T-helper 9 cell (primary cell): ENCODE data around the gene NCKAP5.
"Not testable (repeated sequence)": the region's sequence is repeated elsewhere in the genome, so short reads cannot be mapped to it uniquely, and the experiment has no call there.

Experiments
- DNase-seq: peaks from one replicate; pipeline ENCODE4 v3.0.0-alpha.2; 2020

Gene NCKAP5

DNA sequence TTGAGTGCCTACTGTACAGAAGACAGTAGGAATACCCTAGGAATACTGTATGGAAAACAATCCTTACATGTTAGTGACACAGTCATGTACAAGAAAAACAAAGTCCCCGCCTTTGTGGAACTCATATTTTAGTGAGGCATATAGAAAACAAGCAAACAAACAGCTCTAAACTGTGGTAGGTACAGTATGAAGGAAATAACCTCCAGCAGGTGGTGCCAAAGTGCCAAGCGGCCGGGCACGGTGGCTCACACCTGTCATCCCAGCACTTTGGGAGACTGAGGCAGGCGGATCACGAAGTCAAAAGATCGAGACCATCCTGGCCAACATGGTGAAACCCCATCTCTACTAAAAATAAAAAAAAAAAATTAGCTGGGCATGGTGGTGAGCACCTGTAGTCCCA, 48.6 kb downstream of the NCKAP5 start:
- not testable (repeated sequence) for DNase-seq

GRCh38 chr2:133518700-133519344, 49.4 kb downstream of the NCKAP5 start:
- DNase-seq, result no peak

GRCh38 chr2:133517876-133518275, 50.4 kb downstream of the NCKAP5 start:
- DNase-seq, result no peak

DNA sequence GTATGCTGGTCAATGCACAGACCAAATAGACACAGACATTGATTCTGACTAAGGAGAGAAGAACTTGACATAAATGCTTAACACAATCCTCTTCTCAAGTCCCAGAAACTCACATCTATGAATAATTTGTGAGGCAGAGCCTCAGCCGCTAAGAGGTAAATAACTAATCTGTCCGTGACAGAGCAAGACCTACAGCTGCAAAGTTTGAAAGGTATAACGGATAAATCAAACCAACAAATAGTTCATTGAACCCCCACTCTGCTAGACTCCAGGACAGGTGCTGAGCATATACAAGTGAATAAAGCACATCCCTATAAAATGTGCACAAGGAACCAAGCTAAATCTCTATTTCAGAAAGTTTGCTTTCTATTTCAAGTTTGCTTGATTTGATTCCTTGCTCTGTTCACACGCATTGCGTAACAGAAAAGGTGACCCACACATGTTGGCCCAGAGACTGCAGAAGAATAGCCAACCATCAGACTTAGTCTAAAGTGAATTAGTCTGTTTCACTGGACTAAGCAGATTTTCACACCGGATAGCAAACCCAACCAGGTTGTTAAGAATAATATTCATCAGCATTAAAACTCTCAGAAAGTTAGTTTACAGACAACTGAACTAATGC, 51.7 kb downstream of the NCKAP5 start:
- DNase-seq, result no peak

- DNase-seq, result no peak
These were observed 53.0 kb downstream of the NCKAP5 start for GRCh38 chr2:133515271-133515670.

DNA sequence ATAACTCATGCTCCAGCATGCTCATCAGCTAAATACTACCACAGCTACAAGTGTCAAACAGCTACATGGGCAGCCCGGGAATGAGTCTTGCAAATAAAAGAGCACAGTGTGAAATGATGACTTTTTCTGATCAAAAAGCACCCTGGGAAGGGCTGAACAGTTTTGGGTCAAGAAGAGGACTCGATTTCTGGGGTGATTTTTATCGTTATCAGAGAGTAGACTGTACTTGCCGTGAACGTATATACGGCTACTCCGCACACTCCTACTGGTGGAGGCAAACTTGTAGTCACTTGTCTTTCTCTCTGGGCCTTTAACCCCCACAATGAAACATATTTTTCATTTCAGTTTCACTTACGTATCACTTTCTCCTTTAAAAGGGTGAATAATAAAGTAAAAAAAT, 54.4 kb downstream of the NCKAP5 start:
- no peak for DNase-seq

- DNase-seq, result no peak
These were observed 56.1 kb downstream of the NCKAP5 start for GRCh38 chr2:133512121-133512520.

DNA sequence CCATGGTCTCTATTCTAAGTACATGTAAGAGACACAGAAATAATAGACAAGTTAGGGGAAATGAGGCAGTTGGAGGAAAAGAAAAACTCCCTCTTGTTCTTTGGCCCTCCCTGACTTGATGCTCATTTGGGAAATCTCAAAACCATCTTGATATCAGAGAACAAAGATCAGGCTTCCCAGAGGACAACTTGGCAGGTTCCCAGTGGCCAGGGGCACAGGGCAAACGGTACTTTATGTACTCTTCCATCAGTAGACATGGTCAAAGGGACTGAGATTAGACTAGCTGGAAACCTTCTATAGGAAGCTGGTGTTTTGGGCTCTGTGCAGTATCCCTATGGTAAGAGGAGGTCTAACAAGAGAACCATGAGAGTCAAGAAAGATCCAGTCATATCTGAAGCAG, 56.6 kb downstream of the NCKAP5 start:
- no peak for DNase-seq

- no peak for DNase-seq
These were observed 58.5 kb downstream of the NCKAP5 start for GRCh38 chr2:133509777-133510176.

GRCh38 chr2:133508546-133509165, 59.6 kb downstream of the NCKAP5 start:
- no peak for DNase-seq

GRCh38 chr2:133506996-133507395, 61.3 kb downstream of the NCKAP5 start:
- DNase-seq, result no peak

DNA sequence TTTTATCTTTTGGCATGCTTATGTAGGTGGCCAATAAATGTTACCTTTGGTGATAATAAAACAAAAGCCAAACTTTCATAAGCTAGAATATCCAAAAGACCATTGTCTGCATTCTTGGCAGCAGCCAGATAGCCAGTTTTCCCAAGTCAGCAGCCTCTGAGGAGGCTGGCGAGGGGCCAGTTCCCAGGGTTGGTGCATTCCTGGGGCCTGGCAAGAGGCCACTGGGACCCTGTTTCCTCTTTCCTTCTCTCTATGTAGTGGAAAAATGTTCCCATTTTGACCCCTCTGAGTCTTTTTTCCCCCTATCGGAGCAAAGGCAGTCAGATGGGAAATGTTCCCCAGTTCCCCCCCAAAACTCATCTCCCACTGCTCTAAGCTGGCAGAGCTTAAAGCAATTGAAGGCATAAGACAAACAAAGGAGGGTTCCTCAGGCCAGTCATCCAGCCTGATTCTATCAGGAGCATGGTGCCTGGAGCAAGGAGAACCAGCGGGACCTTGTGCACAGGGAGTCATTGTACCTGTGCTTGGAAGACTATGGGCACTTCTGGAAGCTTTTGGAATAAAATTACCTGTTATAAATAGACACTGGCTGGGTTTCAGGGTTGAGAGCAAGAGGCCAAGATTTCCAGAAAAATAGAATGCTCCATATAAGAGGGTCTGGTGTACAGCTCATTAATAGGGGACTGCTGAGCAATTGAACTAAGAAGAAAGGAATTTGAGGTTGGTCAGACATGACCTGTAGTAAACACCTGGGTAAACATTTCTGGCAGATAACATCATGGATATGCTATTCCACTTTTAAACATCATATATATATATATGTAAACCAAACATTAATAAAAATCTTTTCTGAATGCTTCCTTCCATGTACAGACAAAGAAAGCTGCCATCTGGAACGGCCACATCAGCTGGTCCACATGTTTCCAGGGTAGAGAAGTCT, 63.4 kb downstream of the NCKAP5 start:
- no peak for DNase-seq

DNA sequence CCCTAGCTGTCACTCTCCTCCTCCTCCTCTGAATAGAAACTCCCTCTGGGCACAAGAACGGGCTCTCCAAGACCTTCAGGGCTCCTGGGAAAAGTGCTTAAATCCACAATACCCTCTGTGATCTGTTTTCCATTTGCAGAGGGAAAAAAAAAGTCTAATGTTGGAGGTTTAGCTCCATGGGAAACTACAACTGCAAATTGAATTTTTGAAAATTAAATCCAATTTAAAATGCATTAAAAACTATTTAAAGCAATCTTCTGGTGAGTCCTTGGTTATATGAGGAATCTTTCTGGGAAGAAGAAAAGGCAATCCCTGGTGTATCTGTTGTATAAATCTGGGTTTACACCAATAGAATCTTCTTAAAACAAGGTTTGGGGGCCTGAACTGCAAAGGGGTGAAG, 64.3 kb downstream of the NCKAP5 start:
- no peak for DNase-seq

GRCh38 chr2:133503323-133503722, 64.9 kb downstream of the NCKAP5 start:
- no peak for DNase-seq

- no peak for DNase-seq
These were observed 65.6 kb downstream of the NCKAP5 start for GRCh38 chr2:133502678-133503077.

GRCh38 chr2:133500917-133501316, 67.3 kb downstream of the NCKAP5 start:
- no peak for DNase-seq

DNA sequence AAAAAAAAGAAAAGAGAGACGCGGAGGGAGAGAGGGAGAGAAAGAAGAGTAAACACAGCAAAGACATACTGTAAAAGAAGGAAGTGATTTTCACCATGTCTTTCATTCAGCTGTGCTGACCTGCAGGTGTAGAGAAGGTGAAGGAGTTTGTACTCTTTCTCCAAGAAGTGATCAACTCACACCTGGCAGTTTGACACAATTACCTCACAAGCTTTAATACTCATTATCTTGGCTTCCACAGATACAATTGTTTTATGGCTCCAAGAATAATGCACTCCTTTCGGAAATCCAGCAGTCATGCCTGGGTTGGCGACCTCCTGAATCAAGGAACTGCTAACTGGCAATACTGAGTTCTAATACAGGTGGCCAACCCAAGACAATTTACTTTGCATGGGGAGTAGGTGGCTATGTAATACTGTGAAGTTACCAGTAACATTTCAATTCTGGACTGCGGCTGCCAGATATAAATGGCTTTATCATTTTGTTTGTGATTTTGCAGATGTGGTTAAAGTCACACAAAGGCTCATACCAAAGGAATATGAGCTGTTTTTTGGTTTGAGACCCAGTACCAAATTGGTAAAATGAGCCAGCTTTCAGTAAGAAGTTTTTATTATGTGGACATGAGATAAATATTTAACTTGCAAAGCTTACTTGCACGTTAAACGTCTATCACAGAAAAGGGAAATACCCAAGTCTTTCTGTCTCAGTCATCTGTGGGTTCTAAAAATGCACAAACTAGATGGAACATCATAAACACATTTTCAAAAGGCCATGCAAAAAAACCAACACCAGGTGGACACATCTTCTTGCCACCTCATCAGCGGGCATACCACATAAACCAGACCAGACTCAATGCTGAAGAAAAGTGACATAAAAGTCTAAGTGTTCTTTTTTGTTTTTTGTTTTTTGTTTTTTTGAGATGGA, 69.3 kb downstream of the NCKAP5 start:
- DNase-seq, result no peak

DNA sequence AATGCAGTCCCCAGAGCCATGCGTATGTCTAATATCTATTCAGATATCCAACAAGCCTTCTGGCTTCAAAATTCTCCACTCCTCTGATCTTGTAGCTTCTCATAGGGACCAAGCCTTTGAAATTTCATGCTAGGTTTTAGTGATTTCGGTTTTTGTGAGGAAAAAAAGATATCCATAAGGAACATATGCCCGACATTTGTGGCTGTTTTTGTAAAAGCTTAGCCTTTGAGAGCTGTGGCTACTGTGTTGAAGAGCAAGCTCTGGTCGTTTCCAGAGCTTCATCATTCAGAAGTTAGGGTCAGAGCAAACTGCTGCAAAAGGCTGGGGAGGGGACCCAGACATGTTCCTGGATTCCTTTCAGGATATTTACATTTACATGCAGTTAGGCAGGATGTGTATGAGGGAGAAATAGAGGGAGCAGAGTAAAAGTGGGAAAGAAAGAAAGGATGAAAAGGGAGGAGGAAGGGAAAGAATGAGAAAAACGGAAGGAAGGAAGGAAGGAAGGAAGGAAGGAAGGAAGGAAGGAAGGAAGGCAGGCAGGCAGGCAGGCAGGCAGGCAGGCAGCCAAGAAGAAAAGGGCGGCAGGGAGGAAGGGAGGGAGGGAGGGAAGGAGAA, 70.2 kb downstream of the NCKAP5 start:
- no peak for DNase-seq

DNA sequence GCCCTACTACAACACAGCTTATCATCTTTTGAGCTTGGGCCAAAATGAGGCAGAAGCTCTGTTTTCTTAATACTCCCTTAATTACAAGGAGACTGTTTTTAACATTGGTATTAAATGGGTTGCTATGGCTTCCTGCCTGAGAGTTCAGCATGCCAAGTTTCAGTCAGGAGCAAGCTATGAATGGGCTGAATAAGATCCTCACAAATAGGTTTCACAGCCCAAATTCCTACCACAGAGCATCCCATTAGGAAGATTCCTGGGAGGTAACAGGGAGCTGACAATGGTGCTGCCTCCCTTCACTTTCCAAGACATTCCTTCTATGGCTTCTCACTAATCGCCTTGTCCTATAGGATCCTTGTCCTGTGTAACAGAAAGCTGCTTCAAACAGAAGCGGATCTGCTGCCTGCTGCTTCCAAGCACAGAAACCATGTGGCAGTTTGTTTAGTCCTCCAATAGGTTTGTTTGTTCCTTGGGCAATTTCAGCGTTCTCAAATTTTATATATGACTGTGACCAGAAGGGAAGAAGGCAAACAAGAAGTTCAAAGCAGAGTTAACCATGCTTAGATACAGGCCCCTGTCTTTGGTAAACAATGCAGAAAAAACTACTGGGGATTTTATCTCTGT, 70.9 kb downstream of the NCKAP5 start:
- DNase-seq, result no peak

DNA sequence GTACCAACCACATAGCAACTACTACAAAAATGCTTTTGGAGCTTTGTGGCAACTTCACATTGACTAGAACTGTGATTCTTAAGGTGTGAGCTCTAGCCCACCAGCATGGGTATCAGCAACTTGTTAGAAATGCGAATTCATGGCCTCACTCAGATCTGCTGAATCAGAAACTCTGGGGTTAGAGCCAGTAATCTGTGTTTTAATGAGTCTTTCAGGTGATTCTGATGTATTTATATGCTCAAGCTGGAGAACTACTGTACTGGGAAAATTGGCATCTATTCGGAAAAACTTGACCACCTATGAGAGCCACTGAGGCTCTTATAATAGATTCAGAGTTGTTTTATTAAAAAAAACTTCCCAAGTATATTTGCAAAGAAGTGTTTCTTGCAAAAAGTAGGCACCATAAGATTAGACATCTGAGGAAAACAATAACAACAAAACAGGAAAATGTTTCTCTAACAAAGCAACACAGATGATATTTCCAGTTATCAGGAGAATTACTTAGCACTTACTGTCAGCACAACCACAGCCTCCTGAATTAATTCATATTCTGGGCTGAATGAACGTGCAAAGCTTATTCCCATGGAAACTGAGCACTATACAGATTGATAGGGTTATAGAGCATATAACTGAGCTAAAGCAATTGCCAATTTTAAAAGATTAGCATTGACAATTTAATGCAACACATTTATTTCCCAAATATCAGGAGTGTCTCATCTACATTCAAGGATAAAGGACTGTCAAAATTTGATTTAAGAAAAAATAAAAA, 71.6 kb downstream of the NCKAP5 start:
- no peak for DNase-seq
